IMR-90 (cell line): ENCODE measurements around the gene GKAP1.

Experiments used
- CEBPB ChIP-seq: IDR thresholded peaks from 2 replicates; pipeline ENCODE4 v1.6.1; 2012; ENCODE audit warnings: low read depth, low read length, improper control_type of control experiment
- CTCF ChIP-seq: conservative IDR thresholded peaks from 2 replicates; pipeline ENCODE4 v1.5.1; 2012; ENCODE audit warnings: mild to moderate bottlenecking, low read depth, low read length, improper control_type of control experiment
- FOS ChIP-seq: fragments of 150-350 bp; IDR thresholded peaks from 2 replicates; pipeline ENCODE4 v1.6.1; 2016; ENCODE audit warnings: low read depth, low read length
- MAFK ChIP-seq: IDR thresholded peaks from 2 replicates; pipeline ENCODE4 v1.6.1; 2012; ENCODE audit warnings: low read depth, low read length, improper control_type of control experiment
- MAZ ChIP-seq: IDR thresholded peaks from 2 replicates; pipeline ENCODE4 v1.6.1; 2012; ENCODE audit warnings: low read depth, mild to moderate bottlenecking, low read length, improper control_type of control experiment, moderate library complexity, borderline replicate concordance
- MXI1 ChIP-seq: IDR thresholded peaks from 2 replicates; pipeline ENCODE4 v1.6.1; 2012; ENCODE audit warnings: low read depth, mild to moderate bottlenecking, low read length, moderate library complexity, borderline replicate concordance
- POLR2A ChIP-seq: IDR thresholded peaks from 2 replicates; pipeline ENCODE4 v1.6.1; 2012; ENCODE audit warnings: mild to moderate bottlenecking, low read depth, low read length
- RAD21 ChIP-seq: IDR thresholded peaks from 2 replicates; pipeline ENCODE4 v1.6.1; 2012; ENCODE audit warnings: low read length, improper control_type of control experiment
- RCOR1 ChIP-seq: IDR thresholded peaks from 2 replicates; pipeline ENCODE4 v1.6.1; 2012; ENCODE audit warnings: mild to moderate bottlenecking, low read length, improper control_type of control experiment; ENCODE audit not compliant: insufficient replicate concordance
- RFX5 ChIP-seq: IDR thresholded peaks from 2 replicates; pipeline ENCODE4 v1.8.0; 2012; ENCODE audit warnings: low read depth, mild to moderate bottlenecking, low read length, moderate library complexity
- SMC3 ChIP-seq: fragments of 150-350 bp; IDR thresholded peaks from 2 replicates; pipeline ENCODE4 v1.6.1; 2016; ENCODE audit warnings: low read depth, mild to moderate bottlenecking, antibody characterized with exemption, low read length, moderate library complexity
- TF ChIP-seq, protein P1 (sequence below): fragments of 150-350 bp; IDR thresholded peaks from 2 replicates; pipeline ENCODE4 v1.6.1; 2017; ENCODE audit warnings: mild to moderate bottlenecking, antibody characterized with exemption, low read length, low read depth
- TF ChIP-seq, protein P2 (sequence below): fragments of 150-350 bp; IDR thresholded peaks from 2 replicates; pipeline ENCODE4 v1.6.1; 2016; ENCODE audit warnings: low read depth, mild to moderate bottlenecking, low read length, moderate library complexity, borderline replicate concordance

- TF ChIP-seq RAD21 (no peak), MAZ (no peak), CTCF (no peak), CEBPB (no peak), RFX5 (no peak), MAFK (no peak), POLR2A (no peak), MXI1 (no peak), RCOR1 (no peak), FOS (no peak), SMC3 (no peak)
- TF ChIP-seq, protein P1, sequence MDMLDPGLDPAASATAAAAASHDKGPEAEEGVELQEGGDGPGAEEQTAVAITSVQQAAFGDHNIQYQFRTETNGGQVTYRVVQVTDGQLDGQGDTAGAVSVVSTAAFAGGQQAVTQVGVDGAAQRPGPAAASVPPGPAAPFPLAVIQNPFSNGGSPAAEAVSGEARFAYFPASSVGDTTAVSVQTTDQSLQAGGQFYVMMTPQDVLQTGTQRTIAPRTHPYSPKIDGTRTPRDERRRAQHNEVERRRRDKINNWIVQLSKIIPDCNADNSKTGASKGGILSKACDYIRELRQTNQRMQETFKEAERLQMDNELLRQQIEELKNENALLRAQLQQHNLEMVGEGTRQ, result no peak
- TF ChIP-seq, protein P2, sequence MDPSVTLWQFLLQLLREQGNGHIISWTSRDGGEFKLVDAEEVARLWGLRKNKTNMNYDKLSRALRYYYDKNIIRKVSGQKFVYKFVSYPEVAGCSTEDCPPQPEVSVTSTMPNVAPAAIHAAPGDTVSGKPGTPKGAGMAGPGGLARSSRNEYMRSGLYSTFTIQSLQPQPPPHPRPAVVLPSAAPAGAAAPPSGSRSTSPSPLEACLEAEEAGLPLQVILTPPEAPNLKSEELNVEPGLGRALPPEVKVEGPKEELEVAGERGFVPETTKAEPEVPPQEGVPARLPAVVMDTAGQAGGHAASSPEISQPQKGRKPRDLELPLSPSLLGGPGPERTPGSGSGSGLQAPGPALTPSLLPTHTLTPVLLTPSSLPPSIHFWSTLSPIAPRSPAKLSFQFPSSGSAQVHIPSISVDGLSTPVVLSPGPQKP, result no peak
These were observed 110.7 kb downstream of the GKAP1 start for GRCh38 chr9:83706676-83707517.
